ENCODE results near the gene TECPR2. TPM values are rescaled to one million over a fixed set of nuclear protein-coding genes. Genes with fewer than 3 reads are reported as not detected.

Gene TECPR2
- total and polyA plus RNA-seq, 2 of the 13 experiments (the other 11 are each of a cell fraction or from before 2014, with no cell fraction given), result 3.5 to 5.7 TPM

DNA sequence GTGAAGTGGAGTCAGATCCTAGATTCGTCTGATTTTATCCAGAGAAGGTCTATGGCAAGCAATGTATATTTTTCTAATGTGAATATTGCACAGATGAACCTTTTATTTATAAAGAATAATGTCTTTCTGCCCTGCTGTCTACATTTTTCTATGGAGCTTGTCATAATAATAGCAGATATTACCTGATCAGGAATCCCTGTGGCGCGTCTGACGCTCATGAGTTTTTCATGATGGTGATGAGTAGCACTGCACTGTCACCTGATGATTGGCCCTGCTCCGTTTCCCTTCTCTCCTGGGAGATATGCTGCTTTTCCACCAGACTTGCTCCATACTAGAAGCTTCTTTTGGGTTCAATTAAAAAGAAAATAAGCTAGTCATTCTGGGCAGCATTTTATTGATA lies 20.5 kb upstream of the TECPR2 start (continued):
- TF ChIP-seq, protein P1, sequence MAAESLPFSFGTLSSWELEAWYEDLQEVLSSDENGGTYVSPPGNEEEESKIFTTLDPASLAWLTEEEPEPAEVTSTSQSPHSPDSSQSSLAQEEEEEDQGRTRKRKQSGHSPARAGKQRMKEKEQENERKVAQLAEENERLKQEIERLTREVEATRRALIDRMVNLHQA (CRISPR knock-in tag; IDR thresholded peaks at IDR 0.05), result no peak
- TF ChIP-seq KLF6 (CRISPR knock-in tag; IDR thresholded peaks at IDR 0.05) (no peak), BRD4 (CRISPR knock-in tag; IDR thresholded peaks at IDR 0.05) (no peak), JUN (CRISPR knock-in tag; IDR thresholded peaks at IDR 0.05) (no peak), ZNF17 (CRISPR knock-in tag; IDR thresholded peaks at IDR 0.05) (no peak), ZNF839 (CRISPR knock-in tag; IDR thresholded peaks at IDR 0.05; ENCODE audit: borderline replicate concordance) (no peak), CBX5 (CRISPR knock-in tag; IDR thresholded peaks at IDR 0.05; ENCODE audit: borderline replicate concordance) (no peak), ZNF552 (CRISPR knock-in tag; IDR thresholded peaks at IDR 0.05; ENCODE audit: borderline replicate concordance) (no peak)
- TF ChIP-seq, protein P2, sequence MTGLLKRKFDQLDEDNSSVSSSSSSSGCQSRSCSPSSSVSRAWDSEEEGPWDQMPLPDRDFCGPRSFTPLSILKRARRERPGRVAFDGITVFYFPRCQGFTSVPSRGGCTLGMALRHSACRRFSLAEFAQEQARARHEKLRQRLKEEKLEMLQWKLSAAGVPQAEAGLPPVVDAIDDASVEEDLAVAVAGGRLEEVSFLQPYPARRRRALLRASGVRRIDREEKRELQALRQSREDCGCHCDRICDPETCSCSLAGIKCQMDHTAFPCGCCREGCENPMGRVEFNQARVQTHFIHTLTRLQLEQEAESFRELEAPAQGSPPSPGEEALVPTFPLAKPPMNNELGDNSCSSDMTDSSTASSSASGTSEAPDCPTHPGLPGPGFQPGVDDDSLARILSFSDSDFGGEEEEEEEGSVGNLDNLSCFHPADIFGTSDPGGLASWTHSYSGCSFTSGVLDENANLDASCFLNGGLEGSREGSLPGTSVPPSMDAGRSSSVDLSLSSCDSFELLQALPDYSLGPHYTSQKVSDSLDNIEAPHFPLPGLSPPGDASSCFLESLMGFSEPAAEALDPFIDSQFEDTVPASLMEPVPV (CRISPR knock-in tag; IDR thresholded peaks at IDR 0.05), result no peak

DNA sequence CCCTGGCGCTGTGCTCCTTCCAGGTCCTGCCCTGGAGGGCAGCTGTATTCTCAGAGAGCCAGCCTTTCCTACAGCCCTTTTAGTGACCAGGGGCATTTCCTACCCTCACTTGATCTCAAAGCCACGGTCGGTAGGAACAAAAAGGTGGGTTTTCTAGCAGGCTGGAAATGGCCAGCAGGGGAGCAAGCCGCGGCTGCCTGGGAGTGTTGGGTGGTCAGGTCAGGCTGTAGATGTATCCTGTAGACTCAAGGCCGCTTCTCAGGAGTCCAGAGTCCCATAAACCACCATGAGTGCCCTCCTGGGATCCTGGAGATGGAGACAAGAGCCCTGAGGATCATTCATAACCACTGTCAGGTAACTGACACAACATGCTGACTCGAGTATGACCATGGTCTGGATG lies 18.7 kb upstream of the TECPR2 start:
- WGBS (ENCODE audit: low lambda C conversion rate), result 91% methylated on average over 3 of the region's 7 CpGs
- in situ Hi-C loops (cut with HindIII; ENCODE audit: extremely low pct_ligation_motif_present, low pct_unique_long_range_greater_than_20kb), result no loop called here

More for the DNA sequence above, 18.7 kb upstream of the TECPR2 start:
- intact Hi-C loops (cut with micrococcal nuclease; ENCODE audit: unreplicated experiment), result no loop called here
- Histone ChIP-seq H3K9me3 (ENCODE audit: low read length) (no peaks in the 10 kb centered on the region), H4K20me1 (ENCODE audit: insufficient read depth, low read length) (no peaks in the 10 kb centered on the region), H3K27ac (ENCODE audit: extremely low read length, insufficient read depth, low read length) (peak overlapping the region; percentile 62), H2AFZ (ENCODE audit: low read length) (no peak overlapping the region), H3K79me2 (ENCODE audit: insufficient read depth, low read length) (no peaks in the 10 kb centered on the region), H3K4me2 (ENCODE audit: low read depth, low read length) (no peak overlapping the region), H3K27me3 (ENCODE audit: control insufficient read depth in 1 of 2, insufficient read depth in 2 of 2, low read length in 2 of 2) (no peaks in the 10 kb centered on the region), H3K4me1 (ENCODE audit: insufficient read depth, low read length) (peaks cover 17% of the 10 kb centered on the region), H3K4me3 (replicated peaks in 1 of 3; ENCODE audit: insufficient read depth in 1 of 3, low read depth in 2 of 3, low read length in 3 of 3) (no peak overlapping the region), H3K36me3 (replicated peaks in 1 of 2; ENCODE audit: control insufficient read depth in 1 of 2, insufficient read depth in 2 of 2, low read length in 2 of 2) (peaks cover 14 to 29% of the 10 kb centered on the region in 2 experiments), H3K9ac (ENCODE audit: insufficient read depth, low read depth, low read length) (no peak overlapping the region)
- CTCF ChIA-PET (ENCODE audit: low intra/inter-chr PET ratio, low total read pairs), result no interaction called here
- TF ChIP-seq, protein P3, sequence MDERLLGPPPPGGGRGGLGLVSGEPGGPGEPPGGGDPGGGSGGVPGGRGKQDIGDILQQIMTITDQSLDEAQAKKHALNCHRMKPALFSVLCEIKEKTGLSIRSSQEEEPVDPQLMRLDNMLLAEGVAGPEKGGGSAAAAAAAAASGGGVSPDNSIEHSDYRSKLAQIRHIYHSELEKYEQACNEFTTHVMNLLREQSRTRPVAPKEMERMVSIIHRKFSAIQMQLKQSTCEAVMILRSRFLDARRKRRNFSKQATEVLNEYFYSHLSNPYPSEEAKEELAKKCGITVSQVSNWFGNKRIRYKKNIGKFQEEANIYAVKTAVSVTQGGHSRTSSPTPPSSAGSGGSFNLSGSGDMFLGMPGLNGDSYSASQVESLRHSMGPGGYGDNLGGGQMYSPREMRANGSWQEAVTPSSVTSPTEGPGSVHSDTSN (CRISPR knock-in tag; IDR thresholded peaks at IDR 0.05), result no peak
- no peak for TF ChIP-seq TBX2 (CRISPR knock-in tag; IDR thresholded peaks at IDR 0.05; ENCODE audit: borderline replicate concordance)
- TF ChIP-seq, protein P4, sequence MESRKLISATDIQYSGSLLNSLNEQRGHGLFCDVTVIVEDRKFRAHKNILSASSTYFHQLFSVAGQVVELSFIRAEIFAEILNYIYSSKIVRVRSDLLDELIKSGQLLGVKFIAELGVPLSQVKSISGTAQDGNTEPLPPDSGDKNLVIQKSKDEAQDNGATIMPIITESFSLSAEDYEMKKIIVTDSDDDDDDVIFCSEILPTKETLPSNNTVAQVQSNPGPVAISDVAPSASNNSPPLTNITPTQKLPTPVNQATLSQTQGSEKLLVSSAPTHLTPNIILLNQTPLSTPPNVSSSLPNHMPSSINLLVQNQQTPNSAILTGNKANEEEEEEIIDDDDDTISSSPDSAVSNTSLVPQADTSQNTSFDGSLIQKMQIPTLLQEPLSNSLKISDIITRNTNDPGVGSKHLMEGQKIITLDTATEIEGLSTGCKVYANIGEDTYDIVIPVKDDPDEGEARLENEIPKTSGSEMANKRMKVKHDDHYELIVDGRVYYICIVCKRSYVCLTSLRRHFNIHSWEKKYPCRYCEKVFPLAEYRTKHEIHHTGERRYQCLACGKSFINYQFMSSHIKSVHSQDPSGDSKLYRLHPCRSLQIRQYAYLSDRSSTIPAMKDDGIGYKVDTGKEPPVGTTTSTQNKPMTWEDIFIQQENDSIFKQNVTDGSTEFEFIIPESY (CRISPR knock-in tag; IDR thresholded peaks at IDR 0.05), result peak; percentile 73; the same call in 1 of the 2 replicates
- POLR2A ChIA-PET, result no interaction called here
- no TSS peak for BruUV-seq (replicated peaks)
- FAIRE-seq (no peak), ATAC-seq (peak; percentile 65), DNase-seq (ENCODE audit: low spot score) (no peak)
